MM.1S (cell line): ENCODE results near the gene LARP1.

Experiments
- DNase-seq: peaks from one replicate; pipeline ENCODE4 v3.0.0-alpha.2; 2015
- H2AFZ ChIP-seq: fragments of 300-600 bp; sonication (generic); 2 replicates; pipeline ENCODE4 v1.6.0; 2016; ENCODE audit warnings: antibody characterized with exemption, low read length
- H3F3A ChIP-seq: fragments of 300-600 bp; sonication (generic); 2 replicates; pipeline ENCODE4 v1.6.1; 2016; ENCODE audit warnings: mild to moderate bottlenecking, antibody characterized with exemption, low read length, moderate library complexity, mixed read lengths; ENCODE audit not compliant: insufficient read depth
- H3K27ac ChIP-seq: fragments of 300-600 bp; sonication (generic); 2 replicates; pipeline ENCODE4 v1.5.1; 2016; ENCODE audit warnings: mild to moderate bottlenecking, low read length
- H3K27me3 ChIP-seq: fragments of 300-600 bp; sonication (generic); replicated peaks from 2 replicates; pipeline ENCODE4 v1.6.0; 2016; ENCODE audit warnings: low read length; ENCODE audit not compliant: insufficient read depth
- H3K36me3 ChIP-seq: fragments of 300-600 bp; sonication (generic); replicated peaks from 2 replicates; pipeline ENCODE4 v1.6.1; 2016; ENCODE audit warnings: mild to moderate bottlenecking, low read length, mixed read lengths; ENCODE audit not compliant: insufficient read depth
- H3K4me1 ChIP-seq: fragments of 300-600 bp; sonication (generic); 2 replicates; pipeline ENCODE4 v1.6.1; 2016; ENCODE audit warnings: low read length, mixed read lengths
- H3K4me2 ChIP-seq: fragments of 300-600 bp; sonication (generic); 2 replicates; pipeline ENCODE4 v1.6.0; 2016; ENCODE audit warnings: low read depth, low read length
- H3K4me3 ChIP-seq: fragments of 300-600 bp; sonication (generic); 2 replicates; pipeline ENCODE4 v1.5.1; 2016; ENCODE audit warnings: low read length, mixed read lengths
- H3K79me2 ChIP-seq: fragments of 300-600 bp; sonication (generic); 2 replicates; pipeline ENCODE4 v1.6.1; 2016; ENCODE audit warnings: mixed run types, low read length, mixed read lengths
- H3K9ac ChIP-seq: fragments of 300-600 bp; sonication (generic); 2 replicates; pipeline ENCODE4 v1.6.1; 2016; ENCODE audit warnings: low read length, mixed read lengths
- H3K9me2 ChIP-seq: fragments of 300-600 bp; sonication (generic); replicated peaks from 2 replicates; pipeline ENCODE4 v1.6.1; 2016; ENCODE audit warnings: mild to moderate bottlenecking, low read length, mixed read lengths; ENCODE audit not compliant: insufficient read depth
- H3K9me3 ChIP-seq: fragments of 300-600 bp; sonication (generic); replicated peaks from 2 replicates; pipeline ENCODE4 v1.6.1; 2016; ENCODE audit warnings: mild to moderate bottlenecking, low read length, mixed read lengths; ENCODE audit not compliant: insufficient read depth
- H4K20me1 ChIP-seq: fragments of 300-600 bp; sonication (generic); 2 replicates; pipeline ENCODE4 v1.6.1; 2016; ENCODE audit warnings: mild to moderate bottlenecking, low read length, moderate library complexity, mixed read lengths; ENCODE audit not compliant: insufficient read depth
- EZH2 ChIP-seq: fragments of 300-600 bp; sonication (generic); optimal IDR thresholded peaks from 2 replicates; pipeline ENCODE3; 2017; ENCODE audit warnings: low read depth, mild to moderate bottlenecking, antibody characterized with exemption, low read length, mixed read lengths
- EZH2phosphoT487 ChIP-seq: fragments of 300-600 bp; sonication (generic); IDR thresholded peaks from 2 replicates; pipeline ENCODE4 v1.6.1; 2018; ENCODE audit warnings: antibody characterized with exemption, low read length
- TF ChIP-seq, protein P1 (sequence below): fragments of 300-600 bp; sonication (generic); IDR thresholded peaks from 2 replicates; pipeline ENCODE4 v1.5.1; 2016; ENCODE audit warnings: antibody characterized with exemption, low read length, mixed read lengths

The LARP1 gene

GRCh38 chr5:154786414-154786813 is 31.2 kb downstream of the LARP1 start:
- no peak overlapping the region for H3K9ac ChIP-seq
- H3K27me3 ChIP-seq: no peaks in the 10 kb centered on the region
- peaks cover 5% of the 10 kb centered on the region; the same call in 1 of the 2 replicates for H3K36me3 ChIP-seq
- no peaks in the 10 kb centered on the region for H3K9me3 ChIP-seq
- no peaks in the 10 kb centered on the region for H3K9me2 ChIP-seq
- peaks cover 22% of the 10 kb centered on the region for H3K4me1 ChIP-seq
- H3F3A ChIP-seq: peaks cover 10% of the 10 kb centered on the region; the same call in 1 of the 2 replicates
- H3K27ac ChIP-seq: no peak overlapping the region
- H2AFZ ChIP-seq: no peak overlapping the region
- no peak overlapping the region for H3K4me2 ChIP-seq
- H3K4me3 ChIP-seq: no peak overlapping the region
- TF ChIP-seq EZH2phosphoT487 (no peak), EZH2 (no peak)
- TF ChIP-seq, protein P1, sequence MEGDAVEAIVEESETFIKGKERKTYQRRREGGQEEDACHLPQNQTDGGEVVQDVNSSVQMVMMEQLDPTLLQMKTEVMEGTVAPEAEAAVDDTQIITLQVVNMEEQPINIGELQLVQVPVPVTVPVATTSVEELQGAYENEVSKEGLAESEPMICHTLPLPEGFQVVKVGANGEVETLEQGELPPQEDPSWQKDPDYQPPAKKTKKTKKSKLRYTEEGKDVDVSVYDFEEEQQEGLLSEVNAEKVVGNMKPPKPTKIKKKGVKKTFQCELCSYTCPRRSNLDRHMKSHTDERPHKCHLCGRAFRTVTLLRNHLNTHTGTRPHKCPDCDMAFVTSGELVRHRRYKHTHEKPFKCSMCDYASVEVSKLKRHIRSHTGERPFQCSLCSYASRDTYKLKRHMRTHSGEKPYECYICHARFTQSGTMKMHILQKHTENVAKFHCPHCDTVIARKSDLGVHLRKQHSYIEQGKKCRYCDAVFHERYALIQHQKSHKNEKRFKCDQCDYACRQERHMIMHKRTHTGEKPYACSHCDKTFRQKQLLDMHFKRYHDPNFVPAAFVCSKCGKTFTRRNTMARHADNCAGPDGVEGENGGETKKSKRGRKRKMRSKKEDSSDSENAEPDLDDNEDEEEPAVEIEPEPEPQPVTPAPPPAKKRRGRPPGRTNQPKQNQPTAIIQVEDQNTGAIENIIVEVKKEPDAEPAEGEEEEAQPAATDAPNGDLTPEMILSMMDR: no peak
- no peak for DNase-seq
- peaks cover 92% of the 10 kb centered on the region for H3K79me2 ChIP-seq
- H4K20me1 ChIP-seq: peaks cover 41% of the 10 kb centered on the region

DNA sequence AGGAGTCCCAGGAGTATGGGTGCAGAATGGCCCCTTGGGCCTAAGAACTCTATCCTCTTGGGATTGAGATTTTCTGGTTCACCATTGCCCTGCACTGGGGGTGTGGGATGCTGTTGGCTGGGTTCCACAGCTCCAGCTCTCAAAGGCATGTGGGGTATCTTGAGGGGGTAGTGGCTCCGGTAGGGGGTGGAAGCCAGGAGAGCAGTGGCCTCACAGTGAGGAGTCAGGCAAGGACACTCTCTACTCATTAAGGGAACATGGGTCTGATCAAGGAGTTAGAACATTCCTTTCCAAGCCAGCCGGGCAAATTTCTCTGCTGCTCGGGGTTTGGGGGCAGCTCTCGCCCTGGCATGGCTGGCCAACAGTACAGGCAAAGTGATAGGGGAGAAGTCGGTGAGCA is 33.0 kb downstream of the LARP1 start:
- peaks cover 10% of the 10 kb centered on the region for H3K36me3 ChIP-seq
- H2AFZ ChIP-seq: no peak overlapping the region
- no peaks in the 10 kb centered on the region; the same call in 1 of the 2 replicates for H3F3A ChIP-seq
- H3K27me3 ChIP-seq: no peaks in the 10 kb centered on the region
- H3K4me2 ChIP-seq: no peak overlapping the region
- peaks cover 23% of the 10 kb centered on the region for H4K20me1 ChIP-seq
- no peak for DNase-seq
- no peak overlapping the region for H3K4me3 ChIP-seq
- H3K9ac ChIP-seq: no peak overlapping the region
- H3K79me2 ChIP-seq: peaks cover 91% of the 10 kb centered on the region
- H3K9me3 ChIP-seq: no peaks in the 10 kb centered on the region
- TF ChIP-seq, protein P1: no peak
- TF ChIP-seq EZH2: no peak
- H3K4me1 ChIP-seq: peaks cover 4% of the 10 kb centered on the region; the same call in 1 of the 2 replicates
- no peaks in the 10 kb centered on the region for H3K9me2 ChIP-seq
- H3K27ac ChIP-seq: no peak overlapping the region

GRCh38 chr5:154791535-154791934 is 36.4 kb downstream of the LARP1 start:
- Histone ChIP-seq H3K4me3 (no peak overlapping the region), H3K9me2 (no peaks in the 10 kb centered on the region), H4K20me1 (peaks cover 12% of the 10 kb centered on the region; the same call in 1 of the 2 replicates), H3K4me1 (no peaks in the 10 kb centered on the region), H3K9ac (no peak overlapping the region), H3K79me2 (peaks cover 80% of the 10 kb centered on the region), H3K27ac (no peak overlapping the region), H3K4me2 (no peak overlapping the region), H3K36me3 (peaks cover 20% of the 10 kb centered on the region), H3K27me3 (no peaks in the 10 kb centered on the region), H3K9me3 (no peaks in the 10 kb centered on the region), H3F3A (no peaks in the 10 kb centered on the region), H2AFZ (no peak overlapping the region)
- DNase-seq: no peak
- TF ChIP-seq, protein P1: no peak
- no peak for TF ChIP-seq EZH2phosphoT487
- TF ChIP-seq EZH2: no peak
